ENCODE results near the gene PRKAR1B. TPM values are rescaled to one million over a fixed set of nuclear protein-coding genes. Genes with fewer than 3 reads are reported as not detected.

PRKAR1B gene
- total and polyA plus RNA-seq, 10 donors: 9.9 to 39.5 (median 23.5) TPM

DNA sequence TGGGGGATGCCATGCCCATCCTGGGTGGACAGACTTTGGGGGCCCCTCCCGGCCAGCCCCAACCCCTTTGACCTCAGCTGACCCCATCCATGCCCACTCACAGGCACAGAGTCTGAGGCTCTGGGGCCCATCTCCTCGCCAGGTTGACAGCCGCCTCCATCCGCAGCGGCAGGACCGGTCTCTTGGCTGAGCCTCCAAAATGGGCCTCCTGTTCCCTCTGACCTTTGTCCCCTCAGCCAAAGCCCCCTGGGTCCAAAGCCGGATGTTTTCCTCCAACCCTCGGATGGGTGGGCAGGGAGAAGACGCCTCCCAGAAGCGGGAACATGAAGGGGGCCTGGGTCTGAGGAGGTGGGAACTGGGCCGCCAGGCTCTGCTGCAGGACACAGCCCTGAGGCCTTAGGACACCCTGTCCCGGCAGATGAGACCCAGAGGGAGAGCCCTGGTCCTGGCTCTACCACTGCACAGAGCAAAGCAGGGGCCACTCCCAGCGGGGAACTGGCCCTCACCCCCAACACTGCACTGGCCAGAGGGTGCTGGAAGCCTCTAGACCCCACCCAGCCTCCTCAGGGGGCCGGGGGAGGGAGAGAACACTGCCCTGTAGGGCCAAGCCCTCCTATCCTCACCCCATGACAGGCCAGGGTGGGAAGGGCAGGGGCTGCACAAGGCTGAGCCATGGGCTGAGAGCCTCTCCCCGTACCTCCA is 220.0 kb downstream of the PRKAR1B start:
- intact Hi-C loops (cut with DNase I; ENCODE audit: low total_unique reads): no loop called here
- peak; percentile 67 for DNase-seq
- Histone ChIP-seq H3K9me3 (no peaks in the 10 kb centered on the region), H3K4me3 (no peak overlapping the region), H3K27ac (peak overlapping the region in 1 of 8 donors; percentile 21), H3K27me3 (replicated peaks in 1 of 7) (no peaks in the 10 kb centered on the region), H3K4me1 (no peaks in the 10 kb centered on the region), H3K36me3 (peaks cover 0 to 94% (median 11%) of the 10 kb centered on the region in 6 donors)
- TF ChIP-seq POLR2AphosphoS5 (IDR thresholded peaks at IDR 0.05) (no peak), POLR2A (IDR thresholded peaks at IDR 0.05) (no peak)
- TF ChIP-seq, protein P1, sequence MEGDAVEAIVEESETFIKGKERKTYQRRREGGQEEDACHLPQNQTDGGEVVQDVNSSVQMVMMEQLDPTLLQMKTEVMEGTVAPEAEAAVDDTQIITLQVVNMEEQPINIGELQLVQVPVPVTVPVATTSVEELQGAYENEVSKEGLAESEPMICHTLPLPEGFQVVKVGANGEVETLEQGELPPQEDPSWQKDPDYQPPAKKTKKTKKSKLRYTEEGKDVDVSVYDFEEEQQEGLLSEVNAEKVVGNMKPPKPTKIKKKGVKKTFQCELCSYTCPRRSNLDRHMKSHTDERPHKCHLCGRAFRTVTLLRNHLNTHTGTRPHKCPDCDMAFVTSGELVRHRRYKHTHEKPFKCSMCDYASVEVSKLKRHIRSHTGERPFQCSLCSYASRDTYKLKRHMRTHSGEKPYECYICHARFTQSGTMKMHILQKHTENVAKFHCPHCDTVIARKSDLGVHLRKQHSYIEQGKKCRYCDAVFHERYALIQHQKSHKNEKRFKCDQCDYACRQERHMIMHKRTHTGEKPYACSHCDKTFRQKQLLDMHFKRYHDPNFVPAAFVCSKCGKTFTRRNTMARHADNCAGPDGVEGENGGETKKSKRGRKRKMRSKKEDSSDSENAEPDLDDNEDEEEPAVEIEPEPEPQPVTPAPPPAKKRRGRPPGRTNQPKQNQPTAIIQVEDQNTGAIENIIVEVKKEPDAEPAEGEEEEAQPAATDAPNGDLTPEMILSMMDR (IDR thresholded peaks at IDR 0.05 in 8 of 11, conservative IDR thresholded peaks at IDR 0.05 in 3 of 11): no peak
- 86 to 89% (median 88%) methylated on average over 10 to 15 of the region's 15 CpGs for WGBS, 5 donors

DNA sequence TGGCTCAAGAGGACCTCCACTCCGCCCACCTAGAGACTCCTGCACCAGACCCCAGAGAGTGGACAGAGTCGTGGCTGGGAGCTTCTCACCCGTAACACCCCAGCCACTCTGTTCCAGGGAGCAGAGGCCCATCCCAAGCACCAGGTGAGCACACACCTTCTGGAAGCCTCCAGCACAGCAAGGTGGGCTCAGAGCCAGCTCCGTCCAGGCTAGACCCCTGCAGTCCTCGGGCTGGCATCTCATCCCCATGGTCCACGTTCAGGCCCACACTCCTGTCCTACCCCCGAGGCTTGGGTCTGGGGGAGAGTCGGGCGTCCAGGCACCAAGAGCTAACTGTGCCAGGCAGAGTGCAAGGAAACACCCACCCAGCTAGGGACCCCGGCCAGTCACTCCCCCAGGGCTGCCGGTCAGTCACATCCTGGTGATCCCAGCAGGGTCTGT is 220.7 kb downstream of the PRKAR1B start:
- Histone ChIP-seq H3K4me1 (no peaks in the 10 kb centered on the region), H3K27ac (no peak overlapping the region), H3K9me3 (no peaks in the 10 kb centered on the region), H3K4me3 (no peak overlapping the region), H3K36me3 (peaks cover 0 to 94% (median 11%) of the 10 kb centered on the region in 6 donors), H3K27me3 (replicated peaks in 1 of 7) (no peaks in the 10 kb centered on the region)
- intact Hi-C loops (cut with DNase I; ENCODE audit: low total_unique reads): no loop called here
- TF ChIP-seq POLR2A (IDR thresholded peaks at IDR 0.05) (no peak), POLR2AphosphoS5 (IDR thresholded peaks at IDR 0.05) (peak in 1 of 3 donors; percentile 23)
- peak; percentile 65 for DNase-seq
- 84 to 90% (median 85%) methylated on average over 5 to 11 of the region's 11 CpGs for WGBS, 5 donors

DNA sequence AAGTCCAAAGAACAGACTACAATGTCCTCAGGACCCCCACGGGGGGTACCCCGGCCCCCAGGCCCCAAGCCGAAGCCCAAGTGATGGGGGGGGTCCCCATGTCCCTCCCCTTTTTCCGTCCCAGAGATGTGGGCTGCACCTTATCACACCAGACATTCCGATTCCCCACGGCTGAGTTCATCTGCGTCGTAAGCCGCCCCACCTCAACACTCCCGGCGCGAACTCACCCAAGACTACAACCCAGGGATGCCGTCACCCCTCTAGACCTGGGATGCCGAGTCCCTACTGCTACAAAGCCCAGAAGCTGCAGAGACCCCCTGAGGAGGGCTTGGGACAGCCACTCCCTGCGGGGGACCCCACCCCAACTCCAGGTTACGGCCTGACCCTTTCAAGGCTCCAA is 221.9 kb downstream of the PRKAR1B start:
- Histone ChIP-seq H3K9me3 (no peaks in the 10 kb centered on the region), H3K4me3 (no peak overlapping the region), H3K4me1 (no peaks in the 10 kb centered on the region), H3K27me3 (replicated peaks in 1 of 7) (no peaks in the 10 kb centered on the region), H3K27ac (no peak overlapping the region), H3K36me3 (peaks cover 0 to 95% (median 16%) of the 10 kb centered on the region in 6 donors)
- 89 to 94% (median 90%) methylated on average over 15 to 16 of the region's 16 CpGs for WGBS, 5 donors
- intact Hi-C loops (cut with DNase I; ENCODE audit: low total_unique reads): no loop called here
- TF ChIP-seq POLR2A (IDR thresholded peaks at IDR 0.05) (no peak), POLR2AphosphoS5 (IDR thresholded peaks at IDR 0.05) (no peak)
- TF ChIP-seq, protein P1 (IDR thresholded peaks at IDR 0.05 in 8 of 11, conservative IDR thresholded peaks at IDR 0.05 in 3 of 11): no peak
- DNase-seq: peak; percentile 46

DNA sequence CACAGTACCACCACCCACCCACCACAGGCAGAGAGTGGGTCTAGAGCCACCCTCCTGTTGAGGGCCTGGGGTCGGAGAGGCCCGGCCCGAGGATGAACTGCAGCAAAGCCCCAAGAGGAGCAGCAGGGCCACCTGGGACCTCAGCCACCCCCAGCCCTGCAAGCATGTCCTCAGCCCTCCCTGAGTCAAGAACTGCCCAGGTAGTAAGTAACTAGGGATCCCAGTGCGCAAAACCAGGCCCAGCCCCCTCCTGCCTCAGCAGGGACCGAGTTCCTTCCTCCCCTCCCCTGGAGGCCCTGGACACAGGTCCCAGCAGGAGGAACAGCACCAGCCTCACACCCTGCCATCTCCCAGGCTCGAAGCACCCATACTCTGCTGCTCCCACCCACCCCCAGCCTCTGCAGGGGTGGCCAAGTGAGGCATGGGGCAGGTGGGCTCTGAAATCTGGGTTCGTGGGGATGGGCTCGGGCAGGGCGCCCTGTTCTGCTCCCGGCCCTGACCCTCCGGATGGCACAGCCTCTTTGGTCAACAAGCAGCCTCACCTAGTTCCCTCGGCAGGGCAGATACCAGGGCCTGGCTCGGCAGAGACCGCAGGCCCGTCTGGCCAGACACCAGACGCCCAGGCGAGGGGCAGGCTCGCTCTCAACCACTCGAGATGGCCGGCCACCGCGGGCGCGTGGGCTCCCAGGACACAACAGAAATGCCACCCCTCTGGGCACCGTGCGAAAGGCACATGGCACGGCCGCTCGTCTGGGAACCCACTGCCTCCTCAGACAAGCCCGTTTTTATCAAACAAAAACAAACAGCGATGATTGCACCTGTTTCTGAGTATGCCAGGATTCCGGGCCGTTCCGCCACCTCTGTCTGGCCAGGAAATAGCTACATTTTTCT is 222.6 kb downstream of the PRKAR1B start:
- H3K36me3 ChIP-seq: peaks cover 0 to 95% (median 14%) of the 10 kb centered on the region in 6 donors

More for the DNA sequence above, 222.6 kb downstream of the PRKAR1B start:
- WGBS, 5 donors: 86 to 93% (median 89%) methylated on average over 19 to 34 of the region's 34 CpGs
- Histone ChIP-seq H3K9me3 (no peaks in the 10 kb centered on the region), H3K4me1 (no peaks in the 10 kb centered on the region), H3K27ac (no peak overlapping the region), H3K27me3 (replicated peaks in 1 of 7) (no peaks in the 10 kb centered on the region), H3K4me3 (no peak overlapping the region)
- no peak for TF ChIP-seq POLR2A (IDR thresholded peaks at IDR 0.05)
- peak in 1 of 3 donors; percentile 16 for TF ChIP-seq POLR2AphosphoS5 (IDR thresholded peaks at IDR 0.05)
- intact Hi-C loops (cut with DNase I; ENCODE audit: low total_unique reads): no loop called here
- peak; percentile 61 for DNase-seq
